Hepatocyte (in vitro differentiated cells): ENCODE data around the gene MEGF11. TPM values are rescaled to one million over a fixed set of nuclear protein-coding genes. Genes with fewer than 3 reads are reported as not detected.

Experiments used
- DNase-seq: peaks from one replicate; pipeline ENCODE4 v3.0.0-alpha.2; 2016; ENCODE audit warnings: low spot score
- H2AFZ ChIP-seq: fragments of 200-600 bp; sonication (generic); 2 replicates; pipeline ENCODE4 v1.6.0; 2016; ENCODE audit warnings: antibody characterized with exemption, mild to moderate bottlenecking
- H3K27ac ChIP-seq: fragments of 200-600 bp; sonication (generic); 2 replicates; pipeline ENCODE4 v1.5.1; 2016; ENCODE audit warnings: mild to moderate bottlenecking
- H3K27me3 ChIP-seq: fragments of 200-600 bp; sonication (generic); 2 replicates; pipeline ENCODE4 v1.6.1; 2016
- H3K36me3 ChIP-seq: fragments of 200-600 bp; sonication (generic); replicated peaks from 2 replicates; pipeline ENCODE4 v1.5.1; 2016; ENCODE audit warnings: low read depth; ENCODE audit not compliant: insufficient read depth
- H3K4me1 ChIP-seq: fragments of 200-600 bp; sonication (generic); 2 replicates; pipeline ENCODE4 v1.5.1; 2016; ENCODE audit warnings: mild to moderate bottlenecking, moderate library complexity; ENCODE audit not compliant: insufficient read depth
- H3K4me2 ChIP-seq: fragments of 200-600 bp; sonication (generic); 2 replicates; pipeline ENCODE4 v1.6.0; 2016
- H3K4me3 ChIP-seq: fragments of 200-600 bp; sonication (generic); 2 replicates; pipeline ENCODE4 v1.5.1; 2016; ENCODE audit warnings: mild to moderate bottlenecking
- H3K79me2 ChIP-seq: fragments of 200-600 bp; sonication (generic); 2 replicates; pipeline ENCODE4 v1.6.0; 2017; ENCODE audit warnings: mild to moderate bottlenecking
- H3K9me2 ChIP-seq: fragments of 200-600 bp; sonication (generic); replicated peaks from 2 replicates; pipeline ENCODE4 v1.6.0; 2017; ENCODE audit warnings: mild to moderate bottlenecking; ENCODE audit not compliant: insufficient read depth
- H3K9me3 ChIP-seq: fragments of 200-600 bp; sonication (generic); 2 replicates; pipeline ENCODE4 v1.5.1; 2016; ENCODE audit warnings: low read depth, mild to moderate bottlenecking
- H4K20me1 ChIP-seq: fragments of 200-600 bp; sonication (generic); 2 replicates; pipeline ENCODE4 v1.6.0; 2016; ENCODE audit warnings: mild to moderate bottlenecking; ENCODE audit not compliant: insufficient read depth, poor library complexity, severe bottlenecking
- EZH2 ChIP-seq: fragments of 200-600 bp; sonication (generic); IDR thresholded peaks from 2 replicates; pipeline ENCODE4 v1.6.1; 2016; ENCODE audit warnings: antibody characterized with exemption, mild to moderate bottlenecking, borderline replicate concordance
- EZH2phosphoT487 ChIP-seq: fragments of 200-600 bp; sonication (generic); IDR thresholded peaks from one replicate; pipeline ENCODE4 v1.6.1; 2018; ENCODE audit warnings: antibody characterized with exemption, mild to moderate bottlenecking, low read depth, moderate library complexity; ENCODE audit not compliant: unreplicated experiment, severe bottlenecking
- WGBS: methylation state at CpG from one replicate; pipeline ENCODE4 v1.1.6; 2016; ENCODE audit warnings: low lambda C conversion rate; ENCODE audit errors: missing lambda C conversion rate; 5-methylcytosine and 5-hydroxymethylcytosine counted together
- polyA plus RNA-seq: library from polyadenylated mRNA; unstranded; fragments of >200 nt; fragmentation: Nextera tagmentation; extraction: Ambion mirVana; gene quantifications from 2 replicates; pipeline ENCODE4 v1.2.1, GENCODE V29; 2016
- total RNA-seq: library from RNA; depleted of rRNA; stranded (reverse); fragments of >200 nt; gene quantifications from 2 replicates; pipeline ENCODE4 v1.2.3, GENCODE V29; 2014
- TF ChIP-seq, protein P1 (sequence below): fragments of 200-600 bp; sonication (generic); IDR thresholded peaks from 2 replicates; pipeline ENCODE4 v1.5.1; 2016; ENCODE audit warnings: antibody characterized with exemption, mild to moderate bottlenecking; ENCODE audit not compliant: poor library complexity

MEGF11 gene
- total and polyA plus RNA-seq, 2 experiments from 2014 or later, result 0.07 to 0.25 TPM

DNA sequence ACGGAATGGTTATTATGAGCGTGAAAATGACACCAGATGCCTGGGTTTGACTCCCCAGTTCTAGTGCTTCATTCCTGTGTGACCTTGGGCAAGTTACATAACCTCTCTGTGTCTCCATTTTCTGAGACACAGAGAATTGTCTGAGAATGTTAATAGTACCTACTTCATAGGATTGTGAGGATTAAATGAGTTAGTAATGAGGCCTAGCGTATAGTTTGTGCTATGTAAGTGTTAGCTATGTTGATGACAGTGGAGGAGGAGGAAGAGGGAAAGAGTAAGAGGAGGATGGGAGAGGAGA lies 150.3 kb downstream of the MEGF11 start:
- no peak overlapping the region for H2AFZ ChIP-seq
- H3K4me2 ChIP-seq, result no peak overlapping the region
- DNase-seq, result no peak
- peaks cover 2% of the 10 kb centered on the region for H3K27me3 ChIP-seq
- H3K4me1 ChIP-seq, result no peaks in the 10 kb centered on the region
- H3K79me2 ChIP-seq, result no peaks in the 10 kb centered on the region
- H3K4me3 ChIP-seq, result no peak overlapping the region
- TF ChIP-seq EZH2phosphoT487, result no peak
- no peak for TF ChIP-seq EZH2
- no peaks in the 10 kb centered on the region for H3K36me3 ChIP-seq
- 94% methylated on average over 3 of the region's 3 CpGs for WGBS
- H4K20me1 ChIP-seq, result no peaks in the 10 kb centered on the region
- no peak overlapping the region for H3K27ac ChIP-seq
- H3K9me2 ChIP-seq, result no peaks in the 10 kb centered on the region
- H3K9me3 ChIP-seq, result no peaks in the 10 kb centered on the region

DNA sequence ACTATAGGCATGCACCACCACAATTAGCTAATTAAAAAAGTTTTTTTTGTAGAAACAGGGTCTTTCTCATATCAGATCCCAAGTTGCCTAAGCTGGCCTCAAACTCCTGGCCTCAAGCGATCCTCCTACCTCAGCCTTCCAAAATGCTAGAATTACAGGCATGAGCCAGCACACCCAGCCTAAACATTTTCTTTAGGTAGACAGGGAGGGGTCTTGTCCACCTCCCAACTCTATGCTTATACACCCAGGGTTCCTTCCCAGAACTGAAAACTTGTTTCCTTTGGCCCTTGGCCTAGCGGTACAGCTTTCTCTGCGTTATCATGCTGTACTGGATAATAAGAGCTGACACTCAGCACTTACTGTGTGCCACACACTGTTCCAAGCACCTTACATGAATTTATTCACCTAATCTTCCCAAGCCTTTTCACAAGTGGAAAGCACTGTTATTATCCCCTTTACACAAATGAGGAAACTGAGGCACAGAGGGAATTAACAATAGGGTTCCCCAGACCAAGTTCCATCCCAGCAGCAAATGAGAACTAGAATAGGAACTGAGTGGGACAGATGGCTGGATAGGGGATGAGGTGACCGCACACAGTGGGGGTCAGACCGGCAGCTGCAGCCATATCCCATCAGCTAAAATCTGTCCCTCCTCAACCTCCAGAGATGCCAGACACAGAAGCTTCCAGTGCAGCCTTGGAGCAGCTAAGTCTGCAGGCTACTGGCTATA lies 150.8 kb downstream of the MEGF11 start:
- Histone ChIP-seq H3K4me1 (no peaks in the 10 kb centered on the region), H4K20me1 (no peaks in the 10 kb centered on the region), H3K9me3 (no peaks in the 10 kb centered on the region), H3K27ac (no peak overlapping the region), H3K4me2 (no peak overlapping the region), H3K36me3 (no peaks in the 10 kb centered on the region), H3K27me3 (peaks cover 2% of the 10 kb centered on the region), H3K9me2 (no peaks in the 10 kb centered on the region), H2AFZ (no peak overlapping the region), H3K79me2 (no peaks in the 10 kb centered on the region), H3K4me3 (no peak overlapping the region)
- WGBS, result 91% methylated on average over 5 of the region's 5 CpGs
- TF ChIP-seq EZH2phosphoT487 (no peak), EZH2 (no peak)
- TF ChIP-seq, protein P1, sequence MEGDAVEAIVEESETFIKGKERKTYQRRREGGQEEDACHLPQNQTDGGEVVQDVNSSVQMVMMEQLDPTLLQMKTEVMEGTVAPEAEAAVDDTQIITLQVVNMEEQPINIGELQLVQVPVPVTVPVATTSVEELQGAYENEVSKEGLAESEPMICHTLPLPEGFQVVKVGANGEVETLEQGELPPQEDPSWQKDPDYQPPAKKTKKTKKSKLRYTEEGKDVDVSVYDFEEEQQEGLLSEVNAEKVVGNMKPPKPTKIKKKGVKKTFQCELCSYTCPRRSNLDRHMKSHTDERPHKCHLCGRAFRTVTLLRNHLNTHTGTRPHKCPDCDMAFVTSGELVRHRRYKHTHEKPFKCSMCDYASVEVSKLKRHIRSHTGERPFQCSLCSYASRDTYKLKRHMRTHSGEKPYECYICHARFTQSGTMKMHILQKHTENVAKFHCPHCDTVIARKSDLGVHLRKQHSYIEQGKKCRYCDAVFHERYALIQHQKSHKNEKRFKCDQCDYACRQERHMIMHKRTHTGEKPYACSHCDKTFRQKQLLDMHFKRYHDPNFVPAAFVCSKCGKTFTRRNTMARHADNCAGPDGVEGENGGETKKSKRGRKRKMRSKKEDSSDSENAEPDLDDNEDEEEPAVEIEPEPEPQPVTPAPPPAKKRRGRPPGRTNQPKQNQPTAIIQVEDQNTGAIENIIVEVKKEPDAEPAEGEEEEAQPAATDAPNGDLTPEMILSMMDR, result no peak
- no peak for DNase-seq

DNA sequence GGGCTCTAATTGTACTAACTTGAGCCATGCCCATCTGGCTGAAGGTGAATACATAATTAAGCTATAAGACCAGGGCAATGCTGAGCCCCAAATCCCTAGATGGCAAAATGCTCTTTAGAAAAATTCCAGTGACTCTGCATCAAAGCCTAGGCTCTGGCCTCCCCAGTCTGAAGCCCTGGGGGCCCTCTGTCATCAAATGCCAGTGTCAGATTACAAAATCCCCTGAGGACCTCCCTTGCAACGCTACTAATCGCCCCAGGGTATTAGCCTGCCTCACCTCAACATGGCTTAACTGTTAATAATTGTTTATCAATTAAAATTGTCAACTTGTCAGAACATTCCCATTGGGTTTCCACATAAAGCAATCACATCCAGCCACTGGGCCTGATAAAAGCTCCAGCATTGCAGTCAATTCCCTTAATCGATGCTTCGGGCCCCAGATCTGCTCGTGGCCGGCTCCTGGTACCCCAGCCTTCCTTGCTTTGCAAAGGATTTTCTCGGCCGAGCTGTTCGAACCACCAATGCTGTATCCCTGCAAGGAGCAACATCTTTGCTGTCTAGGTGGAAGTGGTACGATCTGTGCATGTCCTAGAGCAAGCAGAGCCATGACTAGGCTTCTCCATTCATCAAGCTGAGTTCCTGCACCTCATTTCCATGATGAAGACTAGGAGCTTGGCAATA lies 151.7 kb downstream of the MEGF11 start:
- H3K79me2 ChIP-seq, result no peaks in the 10 kb centered on the region
- H4K20me1 ChIP-seq, result no peaks in the 10 kb centered on the region
- H3K9me2 ChIP-seq, result no peaks in the 10 kb centered on the region
- H3K4me2 ChIP-seq, result no peak overlapping the region
- no peak for DNase-seq
- TF ChIP-seq EZH2 (no peak), EZH2phosphoT487 (no peak)
- TF ChIP-seq, protein P1, result no peak
- H2AFZ ChIP-seq, result no peak overlapping the region
- no peaks in the 10 kb centered on the region for H3K9me3 ChIP-seq
- H3K4me3 ChIP-seq, result no peak overlapping the region
- WGBS, result 66% methylated on average over 10 of the region's 10 CpGs
- H3K27ac ChIP-seq, result no peak overlapping the region
- H3K36me3 ChIP-seq, result no peaks in the 10 kb centered on the region
- no peaks in the 10 kb centered on the region for H3K4me1 ChIP-seq
- H3K27me3 ChIP-seq, result peaks cover 2% of the 10 kb centered on the region

DNA sequence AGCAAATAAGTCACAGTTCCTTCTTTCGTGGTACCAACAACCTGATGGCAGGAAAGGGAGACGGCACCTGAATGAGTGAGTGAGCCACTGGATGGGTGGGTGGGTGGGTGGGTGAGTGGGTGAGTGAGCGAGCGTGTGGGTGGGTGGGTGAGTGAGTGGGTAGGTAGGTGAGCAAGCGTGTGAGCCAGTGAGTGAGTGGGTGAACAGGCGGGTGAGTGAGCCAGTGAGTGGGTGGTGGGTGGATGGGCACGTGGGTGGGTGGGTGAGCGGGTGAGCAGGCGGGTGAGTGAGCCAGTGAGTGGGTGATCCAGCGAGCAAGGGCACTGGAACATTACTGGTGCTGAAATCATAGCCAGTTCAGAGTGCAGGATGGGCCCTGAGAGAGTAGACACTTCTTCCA lies 152.8 kb downstream of the MEGF11 start:
- Histone ChIP-seq H3K9me2 (no peaks in the 10 kb centered on the region), H3K4me3 (no peak overlapping the region), H3K4me1 (no peaks in the 10 kb centered on the region), H3K4me2 (no peak overlapping the region), H4K20me1 (no peaks in the 10 kb centered on the region), H3K27ac (no peak overlapping the region), H3K36me3 (no peaks in the 10 kb centered on the region), H3K79me2 (no peaks in the 10 kb centered on the region), H3K27me3 (peaks cover 2% of the 10 kb centered on the region), H3K9me3 (no peaks in the 10 kb centered on the region), H2AFZ (no peak overlapping the region)
- DNase-seq, result no peak
- WGBS, result 91% methylated on average over 1 of the region's 10 CpGs
- TF ChIP-seq EZH2phosphoT487, result no peak
- TF ChIP-seq EZH2, result no peak
- TF ChIP-seq, protein P1, result no peak
